Measurements from ENCODE around the gene C9orf152.

DNA sequence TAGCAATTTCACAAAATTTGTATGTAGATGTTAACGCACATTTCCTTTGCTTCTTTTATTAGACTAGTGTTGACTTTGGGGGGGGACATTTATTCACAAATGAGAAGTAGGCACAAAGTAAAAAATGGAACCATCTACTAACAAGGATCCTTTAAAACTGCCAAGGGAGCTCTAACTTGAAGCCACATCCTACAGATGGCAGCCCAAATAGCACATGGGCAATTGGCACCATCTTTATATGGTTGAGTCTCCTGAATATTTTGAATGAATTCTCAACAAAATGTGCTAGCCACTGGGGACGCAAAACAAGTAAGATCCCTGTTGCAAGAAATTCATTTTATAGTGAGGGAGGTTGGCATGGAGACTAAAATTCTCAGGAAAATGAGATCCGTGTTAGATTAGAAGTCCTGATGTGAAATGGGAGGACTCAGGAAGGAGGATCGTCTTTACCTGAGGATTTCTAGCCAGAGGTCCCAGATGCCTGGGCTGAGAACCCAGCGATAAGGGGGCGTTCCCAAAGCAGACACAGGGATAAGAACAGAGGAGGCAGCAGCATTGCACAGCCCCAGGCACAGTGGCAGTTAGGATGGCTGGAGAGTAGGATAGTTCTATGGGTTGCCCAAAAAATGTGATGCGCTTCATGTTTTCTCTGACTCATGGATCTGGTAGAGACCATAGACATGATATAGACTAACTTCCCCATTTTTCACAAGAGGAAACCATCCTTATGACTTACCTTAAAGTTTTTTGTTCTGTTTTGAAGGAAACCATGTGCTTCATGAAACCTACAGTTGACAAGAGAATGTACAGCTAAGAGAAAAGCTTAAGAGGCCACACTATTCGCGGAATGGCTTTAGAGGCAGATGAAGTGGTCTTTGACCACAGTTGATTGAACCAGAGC, 37.4 kb downstream of the C9orf152 start:
- TF ChIP-seq, protein P1, sequence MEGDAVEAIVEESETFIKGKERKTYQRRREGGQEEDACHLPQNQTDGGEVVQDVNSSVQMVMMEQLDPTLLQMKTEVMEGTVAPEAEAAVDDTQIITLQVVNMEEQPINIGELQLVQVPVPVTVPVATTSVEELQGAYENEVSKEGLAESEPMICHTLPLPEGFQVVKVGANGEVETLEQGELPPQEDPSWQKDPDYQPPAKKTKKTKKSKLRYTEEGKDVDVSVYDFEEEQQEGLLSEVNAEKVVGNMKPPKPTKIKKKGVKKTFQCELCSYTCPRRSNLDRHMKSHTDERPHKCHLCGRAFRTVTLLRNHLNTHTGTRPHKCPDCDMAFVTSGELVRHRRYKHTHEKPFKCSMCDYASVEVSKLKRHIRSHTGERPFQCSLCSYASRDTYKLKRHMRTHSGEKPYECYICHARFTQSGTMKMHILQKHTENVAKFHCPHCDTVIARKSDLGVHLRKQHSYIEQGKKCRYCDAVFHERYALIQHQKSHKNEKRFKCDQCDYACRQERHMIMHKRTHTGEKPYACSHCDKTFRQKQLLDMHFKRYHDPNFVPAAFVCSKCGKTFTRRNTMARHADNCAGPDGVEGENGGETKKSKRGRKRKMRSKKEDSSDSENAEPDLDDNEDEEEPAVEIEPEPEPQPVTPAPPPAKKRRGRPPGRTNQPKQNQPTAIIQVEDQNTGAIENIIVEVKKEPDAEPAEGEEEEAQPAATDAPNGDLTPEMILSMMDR (IDR thresholded peaks at IDR 0.05) = no peak
- no peak for TF ChIP-seq ZFX (IDR thresholded peaks at IDR 0.05; ENCODE audit: borderline replicate concordance)

All from 22Rv1 (cell line).